ENCODE data around the gene MRPL49. TPM values are rescaled to one million over a fixed set of nuclear protein-coding genes. Genes with fewer than 3 reads are reported as not detected.

MRPL49 gene
- total and polyA plus RNA-seq, 2 of the 13 experiments (the other 11 are each of a cell fraction or from before 2014, with no cell fraction given): 39.2 to 53.3 TPM

GRCh38 chr11:65095974-65096806 lies 25.9 kb upstream of the MRPL49 start, which contains the start of gene VPS51 (continued):
- TF ChIP-seq ZBTB7A (CRISPR knock-in tag; IDR thresholded peaks at IDR 0.05) (no peak), BHLHE40 (IDR thresholded peaks at IDR 0.05; ENCODE audit: low read length) (peak; percentile 78), TCF7L2 (IDR thresholded peaks at IDR 0.05; ENCODE audit: low read depth, low read length) (no peak), ATRX (CRISPR knock-in tag; IDR thresholded peaks at IDR 0.05; ENCODE audit: borderline replicate concordance) (no peak), POLR2G (IDR thresholded peaks at IDR 0.05; ENCODE audit: low read depth, low read length) (peak; percentile 93), MYC (CRISPR knock-in tag; IDR thresholded peaks at IDR 0.05; ENCODE audit: borderline replicate concordance) (peak; percentile 77; the same call in 1 of the 2 replicates), ZNF18 (CRISPR knock-in tag; IDR thresholded peaks at IDR 0.05; ENCODE audit: insufficient replicate concordance) (no peak), YEATS2 (CRISPR knock-in tag; IDR thresholded peaks at IDR 0.05; ENCODE audit: borderline replicate concordance) (peak; percentile 91), ZBTB7B (CRISPR knock-in tag; IDR thresholded peaks at IDR 0.05) (peak; percentile 56; the same call in 1 of the 2 replicates), ZNF724P (CRISPR knock-in tag; IDR thresholded peaks at IDR 0.05; ENCODE audit: borderline replicate concordance) (no peak), FOXA1 (IDR thresholded peaks at IDR 0.05) (no peak), FOXA1 (CRISPR knock-in tag; IDR thresholded peaks at IDR 0.05) (peak; percentile 67), ZNF292 (CRISPR knock-in tag; IDR thresholded peaks at IDR 0.05; ENCODE audit: borderline replicate concordance, low read depth) (no peak), ZIK1 (CRISPR knock-in tag; IDR thresholded peaks at IDR 0.05; ENCODE audit: borderline replicate concordance, low read depth) (peak; percentile 84), ZNF605 (CRISPR knock-in tag; IDR thresholded peaks at IDR 0.05) (peak; percentile 86; the same call in 1 of the 2 replicates), CEBPZ (IDR thresholded peaks at IDR 0.05; ENCODE audit: low read length) (no peak), NR2C2 (CRISPR knock-in tag; IDR thresholded peaks at IDR 0.05; ENCODE audit: borderline replicate concordance) (peak; percentile 99), NR2F6 (IDR thresholded peaks at IDR 0.05) (peak; percentile 59), NR2F6 (CRISPR knock-in tag; IDR thresholded peaks at IDR 0.05) (peak; percentile 77), PAX8 (CRISPR knock-in tag; IDR thresholded peaks at IDR 0.05; ENCODE audit: borderline replicate concordance) (no peak)
- TF ChIP-seq, protein P1, sequence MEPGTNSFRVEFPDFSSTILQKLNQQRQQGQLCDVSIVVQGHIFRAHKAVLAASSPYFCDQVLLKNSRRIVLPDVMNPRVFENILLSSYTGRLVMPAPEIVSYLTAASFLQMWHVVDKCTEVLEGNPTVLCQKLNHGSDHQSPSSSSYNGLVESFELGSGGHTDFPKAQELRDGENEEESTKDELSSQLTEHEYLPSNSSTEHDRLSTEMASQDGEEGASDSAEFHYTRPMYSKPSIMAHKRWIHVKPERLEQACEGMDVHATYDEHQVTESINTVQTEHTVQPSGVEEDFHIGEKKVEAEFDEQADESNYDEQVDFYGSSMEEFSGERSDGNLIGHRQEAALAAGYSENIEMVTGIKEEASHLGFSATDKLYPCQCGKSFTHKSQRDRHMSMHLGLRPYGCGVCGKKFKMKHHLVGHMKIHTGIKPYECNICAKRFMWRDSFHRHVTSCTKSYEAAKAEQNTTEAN (CRISPR knock-in tag; conservative IDR thresholded peaks at IDR 0.05): no peak; the same call in 1 of the 2 replicates
- TF ChIP-seq, protein P2, sequence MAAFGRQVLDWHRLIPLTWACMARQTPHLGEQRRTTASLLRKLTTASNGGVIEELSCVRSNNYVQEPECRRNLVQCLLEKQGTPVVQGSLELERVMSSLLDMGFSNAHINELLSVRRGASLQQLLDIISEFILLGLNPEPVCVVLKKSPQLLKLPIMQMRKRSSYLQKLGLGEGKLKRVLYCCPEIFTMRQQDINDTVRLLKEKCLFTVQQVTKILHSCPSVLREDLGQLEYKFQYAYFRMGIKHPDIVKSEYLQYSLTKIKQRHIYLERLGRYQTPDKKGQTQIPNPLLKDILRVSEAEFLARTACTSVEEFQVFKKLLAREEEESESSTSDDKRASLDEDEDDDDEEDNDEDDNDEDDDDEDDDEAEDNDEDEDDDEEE (CRISPR knock-in tag; IDR thresholded peaks at IDR 0.05): no peak

Data from HepG2 (cell line).